Erythroblast (primary cell): Measurements from ENCODE around the gene TUBA3E.
"Not testable (repeated sequence)": the region's sequence is repeated elsewhere in the genome, so short reads cannot be mapped to it uniquely, and the experiment has no call there.

Experiments used
- DNase-seq, 2 experiments: peaks; one replicate each; lab custom pipeline; 2025; lab: John Stamatoyannopoulos, UW
- GATA1 ChIP-seq: IDR thresholded peaks from 2 replicates; pipeline ENCODE4 v1.6.1; 2011; ENCODE audit warnings: low read depth, mild to moderate bottlenecking, control low read depth, low read length, moderate library complexity
- POLR2A ChIP-seq: IDR thresholded peaks from 2 replicates; pipeline ENCODE4 v1.6.1; 2011; ENCODE audit warnings: mild to moderate bottlenecking, low read length

The TUBA3E gene

GRCh38 chr2:130192451-130192850, 5.8 kb downstream of the TUBA3E start:
- not testable (repeated sequence) for DNase-seq

DNA sequence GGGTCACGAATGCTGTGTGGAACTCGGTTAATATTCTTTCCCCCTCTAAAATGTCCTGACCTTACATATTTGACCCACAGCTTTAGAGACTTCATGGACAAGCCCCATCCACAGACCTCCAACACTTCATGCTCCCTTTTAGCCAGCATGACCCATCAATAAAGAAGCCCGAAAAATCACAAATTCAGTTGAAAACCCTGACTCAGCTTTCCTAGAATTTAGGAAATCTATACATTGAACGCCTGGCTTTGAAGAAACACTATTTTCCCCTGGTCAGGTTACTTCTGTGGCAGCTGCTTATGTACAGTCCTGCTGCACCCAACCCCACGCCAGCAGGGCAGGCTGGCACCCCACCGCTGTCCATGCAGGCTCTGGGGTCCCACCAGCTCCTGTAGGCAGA, 6.9 kb downstream of the TUBA3E start:
- DNase-seq = not testable (repeated sequence)

GRCh38 chr2:130190237-130190636, 8.0 kb downstream of the TUBA3E start:
- DNase-seq = no peak
- no peak for TF ChIP-seq POLR2A
- TF ChIP-seq GATA1 = no peak

DNA sequence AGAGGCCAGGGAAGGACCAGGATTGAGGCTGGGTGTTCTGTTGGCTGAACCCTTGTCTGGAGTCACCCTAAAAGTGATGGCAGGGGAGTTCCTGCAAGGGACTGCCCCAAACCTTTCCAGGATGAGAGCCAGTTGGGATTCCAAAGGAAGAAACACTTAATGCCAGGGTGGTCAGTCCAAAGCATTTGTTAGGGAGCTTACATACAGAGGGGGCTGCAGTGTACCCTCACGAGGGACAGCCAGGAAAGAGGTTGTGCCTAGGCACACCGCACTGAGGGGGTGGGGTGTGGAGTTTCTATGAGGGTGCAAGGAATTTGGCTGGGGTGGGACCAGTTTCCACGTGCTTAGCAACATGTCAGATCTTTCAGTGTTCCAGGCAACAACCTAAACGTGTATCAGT, 9.3 kb downstream of the TUBA3E start:
- not testable (repeated sequence) for DNase-seq

DNA sequence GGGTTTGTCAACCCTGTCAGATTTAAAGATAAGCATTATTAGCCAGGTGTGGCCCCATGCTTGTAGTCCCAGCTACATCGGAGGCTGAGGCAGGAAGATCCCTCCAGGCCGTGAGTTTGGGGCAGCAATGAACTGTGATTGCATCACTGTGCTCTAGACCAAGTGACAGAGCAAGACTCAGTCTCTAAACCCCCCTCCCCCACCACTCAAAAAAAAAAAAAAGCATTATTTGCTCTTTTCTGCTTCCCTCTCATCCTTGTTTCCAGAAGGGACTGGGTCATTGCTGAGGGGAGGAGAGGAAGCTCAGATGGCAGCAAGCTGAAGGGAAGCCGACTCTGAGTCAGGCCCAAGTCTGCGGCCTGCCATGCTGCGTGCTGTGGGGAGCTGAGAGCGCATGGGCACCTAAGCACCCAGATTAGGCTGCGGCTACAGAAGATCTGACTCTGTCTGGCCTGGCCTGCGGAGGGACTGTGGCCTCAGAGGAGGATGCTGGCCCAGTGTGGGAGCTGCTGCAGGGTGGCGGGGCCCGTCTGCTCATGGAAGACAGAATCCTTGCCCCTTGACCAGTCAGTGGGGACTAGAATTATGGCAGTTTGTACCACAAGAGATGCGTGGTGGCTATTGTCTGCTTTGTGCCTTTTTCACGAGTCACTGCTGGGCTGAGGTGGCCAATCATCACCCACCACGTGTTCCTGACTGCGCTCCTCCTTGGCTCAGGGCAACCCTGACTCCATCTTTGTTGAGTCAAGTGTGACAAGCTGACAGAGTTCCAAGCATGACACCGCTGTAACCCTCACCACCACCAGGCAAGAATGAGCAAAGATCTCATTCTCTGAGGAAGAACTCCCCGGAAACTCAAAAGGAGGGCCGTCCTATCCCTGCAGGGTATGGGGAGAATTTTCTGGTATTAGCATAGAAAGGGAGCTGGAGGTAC, 10.1 kb downstream of the TUBA3E start:
- not testable (repeated sequence) for DNase-seq

DNA sequence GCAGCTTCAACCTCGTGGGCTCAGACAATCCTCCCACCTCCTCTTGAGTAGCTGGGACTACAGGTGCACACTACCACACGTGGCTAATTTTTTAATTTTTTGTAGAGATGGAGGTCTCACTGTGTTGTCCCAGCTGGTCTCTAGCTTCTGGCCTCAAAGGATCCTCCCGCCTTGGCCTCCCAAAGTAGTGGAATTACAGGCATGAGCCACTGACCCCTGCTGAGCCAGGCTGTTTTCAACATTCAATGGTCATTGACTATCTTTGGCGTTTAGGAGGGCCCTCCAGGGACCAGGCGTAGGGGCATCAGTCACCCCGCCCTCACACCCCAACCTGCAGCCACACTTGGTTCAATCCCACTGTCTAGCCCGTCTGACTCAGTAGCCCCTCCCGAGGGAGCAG, 11.0 kb downstream of the TUBA3E start:
- no peak for DNase-seq
- TF ChIP-seq GATA1 (no peak), POLR2A (no peak)

GRCh38 chr2:130186391-130186790, 11.8 kb downstream of the TUBA3E start:
- TF ChIP-seq GATA1 (no peak), POLR2A (no peak)

GRCh38 chr2:130185896-130186295, 12.3 kb downstream of the TUBA3E start:
- TF ChIP-seq POLR2A (no peak), GATA1 (no peak)
- DNase-seq = no peak

More at GRCh38 chr2:130186391-130186790, 11.8 kb downstream of the TUBA3E start:
- no peak for DNase-seq

DNA sequence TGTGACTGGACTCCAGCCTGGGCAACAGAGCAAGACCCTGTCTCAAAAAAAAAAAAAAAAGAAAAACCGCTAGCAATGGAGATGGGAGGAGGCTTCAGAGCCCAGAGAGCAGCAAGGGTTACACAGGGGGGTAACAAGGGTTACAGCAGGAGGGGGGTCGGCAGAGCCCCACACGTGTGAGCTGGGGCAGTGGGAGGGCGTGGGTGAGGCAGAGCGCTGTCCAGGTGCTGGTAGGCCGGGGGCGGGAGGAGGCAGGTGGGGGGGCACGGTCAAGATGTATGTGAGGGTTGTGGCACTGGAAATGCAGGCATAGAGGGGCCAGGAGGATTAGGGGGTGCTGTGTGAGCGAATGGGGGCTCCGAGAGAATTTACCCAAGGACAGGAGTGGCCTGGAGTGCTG, 12.8 kb downstream of the TUBA3E start:
- TF ChIP-seq POLR2A = no peak
- no peak for TF ChIP-seq GATA1
- DNase-seq = no peak

- peak; percentile 59 to 67 for DNase-seq
- TF ChIP-seq GATA1 (no peak), POLR2A (no peak)
Observed at GRCh38 chr2:130183512-130184373, 14.5 kb downstream of the TUBA3E start.

- peak; percentile 25 to 28 for DNase-seq
Observed at GRCh38 chr2:130182826-130183511, 15.3 kb downstream of the TUBA3E start.

DNA sequence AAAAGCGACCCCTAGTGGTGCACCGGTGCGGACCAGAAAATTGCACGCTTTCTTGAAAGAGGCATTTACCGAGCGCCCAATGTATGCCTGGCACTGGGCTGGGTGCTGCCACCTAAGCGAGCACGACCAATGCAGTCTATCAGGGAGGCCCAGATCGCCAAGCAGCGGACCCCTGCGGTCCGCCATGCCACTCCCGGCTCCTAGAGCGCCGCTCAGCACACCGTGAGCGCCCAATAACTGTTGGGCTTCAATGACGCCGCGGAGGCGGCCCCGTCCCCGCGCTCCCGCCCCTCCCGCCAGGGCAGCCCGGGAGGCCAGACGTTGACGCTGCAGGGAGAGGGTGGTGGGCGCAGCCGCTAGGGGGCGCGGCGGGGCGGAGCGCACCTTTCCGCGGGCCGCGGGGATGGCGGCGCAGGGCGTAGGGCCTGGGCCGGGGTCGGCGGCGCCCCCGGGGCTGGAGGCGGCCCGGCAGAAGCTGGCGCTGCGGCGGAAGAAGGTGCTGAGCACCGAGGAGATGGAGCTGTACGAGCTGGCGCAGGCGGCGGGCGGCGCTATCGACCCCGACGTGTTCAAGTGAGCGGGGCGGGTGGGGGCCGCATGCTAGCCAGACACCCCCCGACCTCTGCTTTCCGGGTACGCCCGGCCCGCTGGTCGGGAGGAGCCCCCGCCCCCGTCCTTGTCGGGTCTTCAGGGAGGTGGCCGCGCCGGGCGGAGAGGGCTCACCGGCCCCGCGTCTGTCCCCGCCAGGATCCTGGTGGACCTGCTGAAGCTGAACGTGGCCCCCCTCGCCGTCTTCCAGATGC, 16.2 kb downstream of the TUBA3E start, which contains the start of gene MZT2B:
Gene MZT2B (plus strand): TSS at position 383 of the 803 bp plus-strand sequence. CDS start 21 bp downstream, at position 404.
- DNase-seq = peak; percentile 91 to 95
- TF ChIP-seq POLR2A = peak; percentile 57

- no peak for TF ChIP-seq GATA1
- TF ChIP-seq POLR2A = peak; percentile 62
- peak; percentile 96 to 98 for DNase-seq
Observed at GRCh38 chr2:130181325-130181879, 16.8 kb downstream of the TUBA3E start, which contains the start of gene SMPD4. Gene SMPD4, minus strand, starts transcription at chr2:130181602. Its CDS starts 5,010 bp downstream, at chr2:130176592.

DNA sequence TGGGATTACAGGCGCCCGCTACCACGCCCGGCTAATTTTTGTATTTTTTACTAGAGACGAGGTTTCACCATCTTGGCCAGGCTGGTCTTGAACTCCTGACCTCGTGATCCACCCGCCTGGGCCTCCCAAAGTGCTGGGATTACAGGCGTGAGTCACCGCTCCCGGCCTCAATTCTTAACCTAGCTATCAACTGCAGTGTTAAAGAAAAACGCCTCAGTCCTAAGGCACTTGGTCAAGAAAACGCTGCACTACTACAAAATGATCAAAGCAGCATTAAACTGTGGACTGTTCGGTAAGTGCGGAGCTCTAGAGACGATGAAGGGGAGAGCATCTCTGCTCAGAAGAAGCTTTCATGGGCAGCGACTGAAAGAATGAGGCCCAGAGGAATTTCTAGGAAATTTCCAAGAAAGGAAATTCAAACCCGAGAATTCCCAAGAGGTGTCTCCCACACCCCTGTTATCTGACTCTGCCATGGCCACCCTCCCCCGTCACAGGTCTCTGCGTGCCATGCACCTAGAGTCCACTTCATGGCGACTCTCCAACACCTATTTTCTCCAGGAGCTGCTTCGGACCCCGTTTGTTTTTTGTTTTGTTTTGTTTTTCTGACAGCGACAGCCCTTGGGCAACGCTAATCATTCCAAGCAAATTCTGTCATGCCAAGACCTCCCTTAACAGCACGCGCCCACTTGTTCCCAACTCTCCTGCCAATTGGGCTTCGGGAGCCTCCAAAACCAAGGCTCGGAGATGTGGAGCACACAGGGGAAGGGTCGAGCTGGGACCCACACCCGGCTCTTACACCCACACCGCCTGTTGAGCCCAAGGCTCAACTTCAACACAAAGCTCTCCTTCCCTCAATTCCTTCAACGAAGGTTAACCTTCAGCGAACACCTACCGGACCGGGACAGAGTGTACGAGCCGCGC, 17.6 kb downstream of the TUBA3E start:
- DNase-seq = peak; percentile 46 to 56

DNA sequence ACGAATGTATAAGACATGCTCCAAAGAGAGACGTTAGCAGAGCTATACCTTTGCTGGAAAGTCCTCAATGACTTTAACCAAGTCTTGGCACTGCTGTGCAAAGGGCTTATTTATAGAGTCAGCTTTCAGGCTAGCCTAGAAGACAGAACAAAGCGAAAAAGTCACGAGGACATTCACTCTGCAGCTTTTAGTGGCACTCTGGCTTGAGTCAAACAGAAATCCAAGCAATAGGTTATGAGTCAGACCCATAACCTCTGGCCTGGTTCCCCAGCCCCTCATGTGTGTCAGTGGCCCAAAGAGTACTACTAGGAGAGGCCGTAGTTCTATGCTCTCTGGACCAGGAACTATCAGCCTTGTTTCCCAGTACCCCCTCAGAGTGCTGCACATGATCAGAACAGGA, 23.4 kb downstream of the TUBA3E start:
- not testable (repeated sequence) for DNase-seq
